ENCODE measurements around the gene ZNF442.
"Not testable (repeated sequence)": the region's sequence is repeated elsewhere in the genome, so short reads cannot be mapped to it uniquely, and the experiment has no call there.

Gene ZNF442

DNA sequence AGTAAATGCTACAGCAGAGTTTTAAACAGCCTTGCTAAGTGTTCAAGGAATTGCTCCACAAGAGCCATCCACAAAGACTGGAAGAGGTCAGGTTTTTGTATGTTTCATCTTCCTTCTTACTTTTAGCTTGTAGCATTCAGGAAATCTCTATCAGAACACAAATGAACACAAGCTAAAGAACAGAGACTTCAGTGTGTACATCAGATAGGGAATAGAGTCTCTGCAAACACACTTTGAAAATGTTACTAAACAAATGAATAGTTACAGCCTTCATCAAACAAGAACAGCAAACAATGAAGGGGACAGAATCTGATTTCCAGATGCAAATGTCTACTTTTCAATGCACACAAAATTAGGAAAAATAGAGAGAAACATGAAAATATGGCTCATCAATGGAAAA lies 39.8 kb downstream of the ZNF442 start:
- no peak for DNase-seq

DNA sequence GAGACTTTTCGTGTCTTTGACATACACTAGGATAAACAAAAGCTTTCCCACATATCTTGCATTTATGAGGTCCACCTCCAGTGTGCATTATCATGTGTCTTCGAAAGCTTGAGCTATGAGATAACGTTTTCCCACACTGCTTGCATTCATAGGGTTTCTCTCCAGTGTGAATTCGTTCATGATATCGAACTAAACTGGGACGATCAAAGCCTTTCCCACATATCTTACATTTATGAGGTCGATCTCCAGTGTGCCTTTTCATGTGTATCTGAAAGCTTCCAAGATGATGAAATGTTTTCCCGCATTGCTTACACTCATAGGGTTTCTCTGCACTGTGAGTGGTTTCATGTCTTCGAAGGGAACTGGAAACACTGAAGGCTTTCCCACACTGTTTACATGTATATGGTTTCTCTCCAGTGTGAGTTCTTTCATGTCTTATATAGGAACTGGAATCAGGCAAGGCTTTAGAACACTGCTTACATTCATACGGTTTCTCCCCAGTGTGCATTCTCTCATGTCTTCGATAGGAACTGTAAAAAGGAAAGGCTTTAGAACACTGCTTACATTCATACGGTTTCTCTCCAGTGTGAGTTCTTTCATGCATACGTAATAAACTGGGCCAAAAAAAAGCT lies 46.6 kb downstream of the ZNF442 start:
- no peak for DNase-seq

DNA sequence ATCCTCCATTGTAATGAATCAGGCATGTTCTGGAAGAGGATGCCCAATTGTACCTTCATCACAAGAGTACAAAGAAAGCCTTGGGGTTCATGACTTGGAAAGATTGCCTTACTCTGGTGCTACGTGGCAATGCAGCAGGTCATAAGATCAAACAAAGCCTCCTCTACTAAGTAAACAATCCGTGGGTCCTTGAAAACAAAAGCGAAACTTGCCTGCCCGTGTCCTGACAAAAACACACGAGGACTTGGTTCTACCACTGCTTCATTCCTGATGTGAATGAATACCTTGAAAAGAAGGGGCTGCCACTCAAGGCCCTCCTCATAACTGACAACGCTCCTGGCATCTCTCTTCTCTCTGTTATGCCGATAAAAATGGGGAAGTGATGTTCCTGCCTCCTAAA lies 50.9 kb downstream of the ZNF442 start:
- DNase-seq, result no peak

DNA sequence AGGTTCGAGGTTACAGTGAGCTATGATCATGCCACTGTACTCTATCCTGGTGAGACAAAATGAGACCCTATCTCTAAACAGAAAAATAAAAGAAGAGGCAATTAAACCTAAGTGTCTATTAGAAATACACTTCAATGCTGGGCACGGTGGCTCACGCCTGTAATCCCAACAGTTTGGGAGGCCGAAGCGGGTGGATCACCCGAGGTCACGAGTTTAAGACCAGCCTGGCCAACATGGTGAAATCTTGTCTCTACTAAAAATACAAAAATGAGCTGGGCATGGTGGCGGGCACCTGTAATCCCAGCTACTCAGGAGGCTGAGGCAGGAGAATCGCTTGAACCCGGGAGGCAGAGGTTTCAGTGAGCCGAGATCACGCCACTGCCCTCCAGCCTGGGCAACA lies 56.6 kb downstream of the ZNF442 start:
- not testable (repeated sequence) for DNase-seq
